ENCODE results near the gene USP9X.
"Not testable (repeated sequence)": the region's sequence is repeated elsewhere in the genome, so short reads cannot be mapped to it uniquely, and the experiment has no call there.

The USP9X gene

GRCh38 chrX:41122664-41123257 lies 37.5 kb downstream of the USP9X start:
- ATAC-seq (no peak), DNase-seq (no peak)

- DNase-seq (no peak), ATAC-seq (no peak)
Observed at GRCh38 chrX:41127477-41128192, 42.4 kb downstream of the USP9X start.

GRCh38 chrX:41128955-41129354 lies 43.7 kb downstream of the USP9X start:
- DNase-seq (no peak), ATAC-seq (no peak)

GRCh38 chrX:41131766-41132165 lies 46.5 kb downstream of the USP9X start:
- ATAC-seq (no peak), DNase-seq (no peak)

GRCh38 chrX:41133551-41133950 lies 48.3 kb downstream of the USP9X start:
- ATAC-seq, result no peak
- no peak for DNase-seq

GRCh38 chrX:41137589-41137988 lies 52.3 kb downstream of the USP9X start:
- no peak for ATAC-seq
- DNase-seq, result no peak

GRCh38 chrX:41142130-41142910 lies 57.1 kb downstream of the USP9X start:
- no peak for ATAC-seq
- no peak for DNase-seq

- DNase-seq (no peak), ATAC-seq (no peak)
Observed at GRCh38 chrX:41144873-41145272, 59.6 kb downstream of the USP9X start.

GRCh38 chrX:41145920-41146608 lies 60.8 kb downstream of the USP9X start:
- peak; percentile 69 for ATAC-seq

GRCh38 chrX:41148553-41148952 lies 63.3 kb downstream of the USP9X start:
- DNase-seq, result no peak
- no peak for ATAC-seq

More at GRCh38 chrX:41145920-41146608, 60.8 kb downstream of the USP9X start:
- no peak for DNase-seq

- DNase-seq (no peak), ATAC-seq (no peak)
Observed at GRCh38 chrX:41150043-41150442, 64.8 kb downstream of the USP9X start.

GRCh38 chrX:41151726-41152125 lies 66.5 kb downstream of the USP9X start:
- not testable (repeated sequence) for ATAC-seq, DNase-seq

- ATAC-seq (no peak), DNase-seq (no peak)
Observed at GRCh38 chrX:41152221-41152620, 67.0 kb downstream of the USP9X start.

GRCh38 chrX:41153448-41153847 lies 68.2 kb downstream of the USP9X start:
- no peak for DNase-seq
- ATAC-seq, result no peak

- DNase-seq (no peak), ATAC-seq (no peak)
Observed at GRCh38 chrX:41153957-41154356, 68.7 kb downstream of the USP9X start.

- ATAC-seq, result no peak
- DNase-seq, result no peak
Observed at GRCh38 chrX:41164449-41164848, 79.2 kb downstream of the USP9X start.

- ATAC-seq, result no peak
- DNase-seq, result no peak
Observed at GRCh38 chrX:41167888-41168287, 82.6 kb downstream of the USP9X start.

- ATAC-seq, result no peak
Observed at GRCh38 chrX:41176263-41176662, 91.0 kb downstream of the USP9X start.

GRCh38 chrX:41177297-41177696 lies 92.1 kb downstream of the USP9X start:
- ATAC-seq, result no peak

More at GRCh38 chrX:41176263-41176662, 91.0 kb downstream of the USP9X start:
- no peak for DNase-seq

GRCh38 chrX:41178201-41178600 lies 93.0 kb downstream of the USP9X start:
- ATAC-seq, result no peak

More at GRCh38 chrX:41177297-41177696, 92.1 kb downstream of the USP9X start:
- no peak for DNase-seq

GRCh38 chrX:41180194-41180908 lies 95.1 kb downstream of the USP9X start:
- DNase-seq (peak; percentile 35), ATAC-seq (no peak)

More at GRCh38 chrX:41178201-41178600, 93.0 kb downstream of the USP9X start:
- no peak for DNase-seq

- DNase-seq, result no peak
Observed at GRCh38 chrX:41184312-41184711, 99.1 kb downstream of the USP9X start.

More at GRCh38 chrX:41184312-41184711, 99.1 kb downstream of the USP9X start:
- no peak for ATAC-seq
